GM18507 (cell line): Measurements from ENCODE around the gene SDR9C7.
"Not testable (repeated sequence)": the region's sequence is repeated elsewhere in the genome, so short reads cannot be mapped to it uniquely, and the experiment has no call there.

Experiments used
- DNase-seq: peaks from one replicate; pipeline ENCODE4 v3.0.0; 2011; ENCODE audit warnings: low read depth; ENCODE audit not compliant: insufficient read length; ENCODE audit errors: extremely low spot score
- FAIRE-seq: peaks from 2 replicates; lab custom pipeline; 2011; peaks lifted over from hg19 to GRCh38; lab: Jason Lieb, UNC

The SDR9C7 gene

GRCh38 chr12:56880125-56880992 lies 53.8 kb downstream of the SDR9C7 start:
- FAIRE-seq (no peak), DNase-seq (no peak)

GRCh38 chr12:56879240-56880124 lies 54.7 kb downstream of the SDR9C7 start:
- not testable (repeated sequence) for DNase-seq, FAIRE-seq

DNA sequence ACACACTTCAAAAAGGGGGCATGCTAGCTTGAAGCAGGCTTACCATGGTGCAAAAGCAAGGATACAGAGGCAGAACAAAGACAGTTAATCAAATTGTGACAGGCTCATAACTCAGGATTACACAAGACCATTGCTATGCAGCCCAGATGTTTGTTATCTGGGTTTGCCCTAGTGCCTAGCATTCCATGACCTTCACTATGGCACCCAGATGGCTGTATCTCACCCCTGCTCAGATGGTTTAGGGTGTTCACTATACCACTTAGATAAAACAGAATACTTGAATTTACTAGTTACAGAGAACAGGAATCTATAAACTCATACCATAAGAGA lies 56.2 kb downstream of the SDR9C7 start:
- FAIRE-seq: no peak
- no peak for DNase-seq

GRCh38 chr12:56877195-56878009 lies 56.8 kb downstream of the SDR9C7 start:
- FAIRE-seq (no peak), DNase-seq (no peak)

DNA sequence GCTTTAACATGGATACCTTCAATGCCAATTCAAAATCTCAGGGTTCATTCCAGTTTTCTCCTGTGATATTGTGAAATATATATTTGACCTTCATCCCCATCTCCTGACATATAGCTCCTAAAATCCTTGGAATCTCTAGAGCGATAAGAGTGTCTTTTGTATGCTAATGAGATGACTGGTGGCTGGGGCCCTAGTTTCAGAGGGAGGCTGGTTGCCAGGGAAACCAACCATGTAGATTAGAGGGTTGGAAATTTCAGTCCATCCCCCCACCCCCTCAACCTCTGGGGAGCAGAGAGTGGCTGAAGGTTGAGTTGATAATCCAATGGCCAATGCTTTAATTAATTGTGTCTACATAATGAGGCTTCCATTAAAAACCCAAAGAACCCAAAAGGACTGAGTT lies 59.4 kb downstream of the SDR9C7 start:
- no peak for FAIRE-seq

DNA sequence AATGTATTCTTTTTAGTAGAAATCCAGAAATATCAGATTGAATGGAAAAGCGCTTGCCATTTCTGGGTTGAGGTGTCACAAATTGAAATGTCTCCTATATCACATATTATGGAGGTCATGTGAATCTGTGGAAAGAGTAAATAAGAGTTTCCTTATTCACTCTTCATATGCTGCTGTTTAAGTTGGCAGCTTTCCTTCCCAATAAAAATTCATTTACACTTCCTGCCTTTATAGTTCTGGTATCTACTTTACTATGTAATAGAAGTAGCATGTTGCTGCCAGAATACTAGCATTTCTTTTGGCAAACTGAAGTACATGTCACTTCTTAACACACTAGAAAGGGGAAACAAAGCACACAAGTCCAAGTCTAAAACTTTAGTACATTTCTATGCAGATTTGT lies 60.8 kb downstream of the SDR9C7 start:
- DNase-seq (no peak), FAIRE-seq (no peak)

More for the DNA sequence above, 59.4 kb downstream of the SDR9C7 start:
- no peak for DNase-seq
